Middle frontal gyrus (tissue), 1 donor: ENCODE measurements around the gene RRP1.
"Not testable (repeated sequence)": the region's sequence is repeated elsewhere in the genome, so short reads cannot be mapped to it uniquely, and the experiment has no call there.

Source experiments
- DNase-seq: peaks from one replicate; pipeline ENCODE4 v3.0.0-alpha.2; 2015; ENCODE audit warnings: low spot score; ENCODE audit errors: extremely low spot score

Gene RRP1

DNA sequence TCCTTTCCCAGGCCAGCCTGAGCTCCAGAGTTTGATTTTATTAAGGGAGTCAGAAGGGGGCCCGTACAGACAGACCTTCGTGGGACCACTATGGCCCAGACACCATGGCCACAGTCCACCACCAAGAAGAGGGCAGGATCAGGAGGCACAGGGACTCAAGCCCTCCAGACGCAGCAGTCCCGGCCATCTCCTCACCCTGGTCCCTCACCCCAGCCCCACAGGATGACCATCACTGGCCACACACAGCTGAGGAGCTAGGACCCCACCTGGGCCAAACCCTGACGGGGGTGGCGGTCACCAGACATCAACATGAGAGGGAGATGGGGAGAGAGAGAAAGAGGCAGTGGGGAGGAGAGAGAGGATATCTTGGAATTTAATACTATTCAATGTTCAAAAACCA is 46.5 kb downstream of the RRP1 start:
- DNase-seq, result no peak

DNA sequence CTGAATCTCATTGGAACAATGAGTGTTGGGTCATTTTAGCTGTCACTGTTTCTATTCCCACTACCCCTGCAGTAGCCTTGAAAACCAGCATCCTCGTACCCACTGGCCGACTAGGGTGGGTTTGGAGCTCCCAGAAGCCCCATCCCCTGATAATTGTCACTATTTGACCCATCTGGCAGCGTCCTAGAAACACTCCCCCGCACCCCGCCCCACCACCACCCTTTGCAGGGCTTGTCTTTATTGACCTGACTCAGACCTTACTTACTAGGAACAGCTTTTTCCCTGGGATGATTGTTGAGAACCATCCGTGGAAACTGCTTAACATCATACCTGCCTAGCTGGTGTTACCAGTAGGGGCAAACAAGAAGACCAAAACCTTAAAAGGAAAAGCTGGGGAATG is 47.2 kb downstream of the RRP1 start:
- no peak for DNase-seq

GRCh38 chr21:43840259-43840658 is 50.9 kb downstream of the RRP1 start:
- DNase-seq, result no peak

DNA sequence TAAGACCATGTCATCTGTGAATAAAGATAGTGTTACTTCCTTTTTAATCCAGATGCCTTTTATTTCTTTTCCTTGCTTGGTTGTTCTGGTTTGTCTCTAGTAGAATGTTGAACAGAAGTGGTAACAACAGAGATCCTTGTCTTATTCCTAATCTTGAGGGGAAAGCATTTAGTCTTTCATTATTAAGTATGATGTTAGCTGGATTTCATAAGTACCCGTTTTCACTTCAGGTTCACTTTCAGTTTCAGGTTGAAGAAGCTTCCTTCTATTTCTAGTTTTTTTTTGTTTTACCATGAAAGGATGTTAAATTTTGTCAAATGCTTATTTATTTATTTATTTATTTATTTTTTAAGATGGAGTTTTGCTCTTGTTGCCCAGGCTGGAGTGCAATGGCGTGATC is 53.4 kb downstream of the RRP1 start:
- DNase-seq, result no peak

DNA sequence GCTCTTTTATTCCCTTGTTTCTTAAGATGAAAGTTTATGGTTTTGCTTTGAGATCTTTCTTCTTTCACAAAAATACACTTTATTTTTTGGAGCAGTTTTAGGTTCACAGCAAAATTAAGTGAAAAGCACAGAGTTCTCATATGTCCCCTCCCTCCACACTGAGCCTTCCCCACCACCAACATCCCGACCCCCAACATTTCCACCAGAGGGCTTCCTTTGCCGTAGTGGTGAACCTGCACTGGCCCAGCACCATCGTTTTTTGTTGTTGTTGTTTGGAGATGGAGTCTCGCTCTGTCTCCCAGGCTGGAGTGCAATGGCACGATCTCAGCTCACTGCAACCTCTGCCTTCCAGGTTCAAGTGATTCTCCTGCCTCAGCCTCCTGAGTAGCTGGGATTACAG is 55.5 kb downstream of the RRP1 start:
- not testable (repeated sequence) for DNase-seq

- DNase-seq, result no peak
Observed at GRCh38 chr21:43845386-43845785, 56.0 kb downstream of the RRP1 start.

- no peak for DNase-seq
Observed at GRCh38 chr21:43846430-43846829, 57.1 kb downstream of the RRP1 start.

- DNase-seq, result no peak
Observed at GRCh38 chr21:43847301-43847700, 57.9 kb downstream of the RRP1 start.

DNA sequence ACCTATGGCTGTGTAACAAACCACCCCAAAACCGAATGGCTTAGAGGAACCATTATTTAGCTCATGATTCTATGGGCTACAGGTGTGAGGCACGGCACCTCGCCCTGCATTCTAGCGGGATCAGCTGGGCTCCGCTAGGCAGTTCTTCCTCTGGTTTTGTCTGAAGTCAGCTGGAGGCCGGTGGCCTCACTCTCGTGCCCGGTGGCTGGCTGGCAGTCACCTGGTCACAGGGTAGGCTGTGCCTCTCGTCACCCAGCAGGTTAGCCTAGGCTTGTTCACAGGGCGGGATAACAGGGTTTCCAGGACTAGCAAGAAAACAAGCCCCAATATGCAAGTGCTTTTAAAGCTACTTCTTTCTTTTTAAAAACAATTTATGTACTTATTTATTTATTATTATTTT is 59.4 kb downstream of the RRP1 start:
- no peak for DNase-seq

DNA sequence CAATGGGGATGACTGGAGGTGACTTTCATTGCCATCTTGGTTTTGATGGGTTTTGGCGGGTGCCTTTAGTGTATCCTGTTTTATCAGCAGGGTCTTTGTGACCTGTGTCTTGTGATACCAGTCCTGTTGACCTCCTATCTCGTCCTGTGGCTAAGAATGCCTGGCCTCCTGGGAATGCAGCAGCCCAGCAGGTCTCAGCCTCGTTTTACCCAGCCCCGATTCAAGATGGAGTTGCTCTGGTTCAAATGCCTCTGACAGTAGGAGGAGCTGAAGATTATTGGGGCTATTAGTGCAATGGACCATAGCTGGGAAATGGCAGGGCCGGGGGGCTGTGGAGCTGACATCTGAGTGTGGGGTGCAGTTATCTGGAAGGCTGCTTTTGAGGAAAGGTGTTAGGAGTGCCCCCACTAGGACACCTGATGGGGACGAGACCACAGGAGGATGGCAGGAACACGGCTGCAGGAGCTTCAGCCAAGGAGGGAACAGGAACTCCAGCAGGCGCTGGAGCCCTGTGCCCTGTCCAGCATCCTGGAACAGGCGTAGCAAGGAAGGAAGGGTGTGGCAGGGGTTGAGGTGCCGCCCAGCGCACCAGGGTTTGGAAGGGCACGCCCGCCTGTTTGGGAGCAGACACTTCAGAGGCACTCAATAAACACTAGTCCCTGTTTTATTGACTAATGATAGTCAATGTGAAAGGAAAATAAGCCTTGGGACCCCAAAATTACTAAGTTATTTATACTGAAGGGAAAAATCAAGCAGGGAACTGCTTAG is 60.3 kb downstream of the RRP1 start:
- DNase-seq, result no peak

GRCh38 chr21:43850728-43851295 is 61.4 kb downstream of the RRP1 start:
- no peak for DNase-seq

DNA sequence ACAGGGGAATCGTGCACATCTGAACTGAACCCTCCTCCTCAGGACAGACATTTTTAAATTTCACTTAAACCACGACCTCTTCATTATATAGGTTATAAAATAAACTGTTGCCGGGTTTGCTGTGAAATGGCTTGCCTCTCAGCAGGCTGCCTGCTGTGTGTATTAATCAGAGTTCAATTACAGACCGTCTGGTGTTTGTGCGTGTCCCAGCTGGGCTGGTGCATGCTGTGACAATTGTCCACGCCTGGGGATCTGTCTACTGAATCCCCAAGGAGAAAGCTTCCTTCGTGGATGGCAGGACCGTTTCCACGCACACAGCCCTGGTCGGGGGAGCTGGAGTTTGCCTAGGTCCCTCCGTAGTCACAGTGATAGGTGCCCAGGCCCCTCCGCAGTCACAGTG is 62.2 kb downstream of the RRP1 start:
- no peak for DNase-seq

- DNase-seq, result no peak
Observed at GRCh38 chr21:43853851-43854772, 64.7 kb downstream of the RRP1 start.
